GM18951 (cell line): Measurements from ENCODE around the gene KNSTRN.

ENCODE experiments used
- POLR2A ChIP-seq: IDR thresholded peaks from 4 replicates; pipeline ENCODE4 v1.6.1; 2011; ENCODE audit warnings: mild to moderate bottlenecking; ENCODE audit not compliant: insufficient read length, insufficient read depth; ENCODE audit errors: extremely low read depth
- in situ Hi-C: fragments of 300-500 bp; cut with MboI; formaldehyde crosslinking; loops from one replicate; pipeline ENCODE4 v1.12.0; 2022; ENCODE audit warnings: low sequenced_read_pairs, mixed read lengths, inconsistent platforms; ENCODE audit not compliant: unreplicated experiment

Gene KNSTRN

GRCh38 chr15:40352281-40352901 lies 30.1 kb upstream of the KNSTRN start:
- TF ChIP-seq POLR2A = no peak
- in situ Hi-C loops = no loop called here

- TF ChIP-seq POLR2A = no peak
- in situ Hi-C loops = no loop called here
These were observed 28.8 kb upstream of the KNSTRN start for GRCh38 chr15:40353697-40354096.

GRCh38 chr15:40354408-40355171 lies 27.9 kb upstream of the KNSTRN start:
- in situ Hi-C loops = no loop called here
- TF ChIP-seq POLR2A = no peak

GRCh38 chr15:40355976-40356585 lies 26.4 kb upstream of the KNSTRN start:
- TF ChIP-seq POLR2A = no peak
- in situ Hi-C loops = no loop called here

GRCh38 chr15:40357246-40357645 lies 25.3 kb upstream of the KNSTRN start:
- no peak for TF ChIP-seq POLR2A
- in situ Hi-C loops = no loop called here

GRCh38 chr15:40357723-40358470 lies 24.6 kb upstream of the KNSTRN start, which contains the start of gene DISP2:
DISP2 (plus strand) TSS chr15:40358219; CDS start chr15:40358322, 103 bp downstream.
- in situ Hi-C loops = no loop called here
- TF ChIP-seq POLR2A = no peak

GRCh38 chr15:40358471-40359353 lies 23.8 kb upstream of the KNSTRN start:
- TF ChIP-seq POLR2A = no peak
- in situ Hi-C loops = no loop called here

- TF ChIP-seq POLR2A = no peak
- in situ Hi-C loops = no loop called here
These were observed 22.5 kb upstream of the KNSTRN start for GRCh38 chr15:40360015-40360414.

- no peak for TF ChIP-seq POLR2A
- in situ Hi-C loops = no loop called here
These were observed 20.9 kb upstream of the KNSTRN start for GRCh38 chr15:40361640-40362039.

GRCh38 chr15:40363611-40364010 lies 18.9 kb upstream of the KNSTRN start:
- in situ Hi-C loops = no loop called here
- no peak for TF ChIP-seq POLR2A

GRCh38 chr15:40364251-40364650 lies 18.3 kb upstream of the KNSTRN start:
- in situ Hi-C loops = no loop called here
- TF ChIP-seq POLR2A = no peak

- in situ Hi-C loops = no loop called here
- no peak for TF ChIP-seq POLR2A
These were observed 17.5 kb upstream of the KNSTRN start for GRCh38 chr15:40365016-40365415.
